Activated CD4-positive, alpha-beta T cell treated with anti-CD3 and anti-CD28 coated beads for 24 hours (primary cell): ENCODE data around the gene ZGLP1.
"Not testable (repeated sequence)": the region's sequence is repeated elsewhere in the genome, so short reads cannot be mapped to it uniquely, and the experiment has no call there.

ENCODE experiments used
- DNase-seq, 2 donors: peaks; one replicate each; pipeline ENCODE4 v3.0.0-alpha.2; 2020; ENCODE audit warnings: low read depth in 2 of 2

The ZGLP1 gene

DNA sequence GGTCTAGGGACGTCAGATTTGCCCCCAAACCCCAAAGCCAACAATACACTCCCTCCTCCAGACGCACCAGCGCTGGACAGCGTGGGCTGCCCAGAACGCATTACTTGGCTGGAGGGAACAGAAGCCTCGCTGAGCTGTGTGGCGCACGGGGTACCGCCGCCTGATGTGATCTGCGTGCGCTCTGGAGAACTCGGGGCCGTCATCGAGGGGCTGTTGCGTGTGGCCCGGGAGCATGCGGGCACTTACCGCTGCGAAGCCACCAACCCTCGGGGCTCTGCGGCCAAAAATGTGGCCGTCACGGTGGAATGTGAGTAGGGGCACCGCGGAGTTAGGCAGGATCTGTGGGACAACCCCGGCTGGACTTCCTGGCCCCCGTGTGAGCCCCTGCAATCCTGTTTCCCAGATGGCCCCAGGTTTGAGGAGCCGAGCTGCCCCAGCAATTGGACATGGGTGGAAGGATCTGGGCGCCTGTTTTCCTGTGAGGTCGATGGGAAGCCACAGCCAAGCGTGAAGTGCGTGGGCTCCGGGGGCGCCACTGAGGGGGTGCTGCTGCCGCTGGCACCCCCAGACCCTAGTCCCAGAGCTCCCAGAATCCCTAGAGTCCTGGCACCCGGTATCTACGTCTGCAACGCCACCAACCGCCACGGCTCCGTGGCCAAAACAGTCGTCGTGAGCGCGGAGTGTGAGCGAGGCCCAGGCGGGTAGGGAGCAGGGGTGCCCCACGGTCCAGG, 15.8 kb downstream of the ZGLP1 start:
- DNase-seq: no peak

DNA sequence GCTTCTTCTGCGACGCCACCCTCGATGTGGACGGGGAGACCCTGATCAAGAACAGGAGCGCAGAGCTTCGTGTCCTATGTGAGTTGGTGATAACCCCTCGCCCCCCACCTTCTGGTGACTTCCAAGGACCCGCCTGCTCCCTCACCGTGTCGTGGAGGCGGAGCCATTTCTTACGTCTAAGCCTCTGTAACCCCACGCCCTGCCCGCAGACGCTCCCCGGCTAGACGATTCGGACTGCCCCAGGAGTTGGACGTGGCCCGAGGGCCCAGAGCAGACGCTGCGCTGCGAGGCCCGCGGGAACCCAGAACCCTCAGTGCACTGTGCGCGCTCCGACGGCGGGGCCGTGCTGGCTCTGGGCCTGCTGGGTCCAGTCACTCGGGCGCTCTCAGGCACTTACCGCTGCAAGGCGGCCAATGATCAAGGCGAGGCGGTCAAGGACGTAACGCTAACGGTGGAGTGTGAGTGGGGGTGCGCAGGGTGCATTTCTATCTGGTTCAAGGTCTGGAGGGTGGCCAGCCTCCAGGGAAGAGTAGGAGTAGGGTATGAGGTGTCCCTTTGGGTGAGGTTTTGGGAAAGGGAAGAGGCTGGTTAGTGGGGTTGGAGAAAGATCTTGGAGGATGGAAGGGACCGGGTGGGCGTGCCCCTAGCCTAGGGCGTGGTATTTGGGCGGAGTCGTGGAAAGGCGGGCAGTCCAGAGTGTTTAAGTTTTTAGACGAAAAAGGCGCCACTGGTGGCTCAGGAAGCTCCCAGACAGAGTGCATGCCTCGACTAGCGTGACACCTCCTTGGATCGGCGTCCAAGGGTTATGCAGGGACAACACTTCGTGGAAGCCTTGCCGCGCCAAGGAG, 16.6 kb downstream of the ZGLP1 start:
- no peak for DNase-seq

DNA sequence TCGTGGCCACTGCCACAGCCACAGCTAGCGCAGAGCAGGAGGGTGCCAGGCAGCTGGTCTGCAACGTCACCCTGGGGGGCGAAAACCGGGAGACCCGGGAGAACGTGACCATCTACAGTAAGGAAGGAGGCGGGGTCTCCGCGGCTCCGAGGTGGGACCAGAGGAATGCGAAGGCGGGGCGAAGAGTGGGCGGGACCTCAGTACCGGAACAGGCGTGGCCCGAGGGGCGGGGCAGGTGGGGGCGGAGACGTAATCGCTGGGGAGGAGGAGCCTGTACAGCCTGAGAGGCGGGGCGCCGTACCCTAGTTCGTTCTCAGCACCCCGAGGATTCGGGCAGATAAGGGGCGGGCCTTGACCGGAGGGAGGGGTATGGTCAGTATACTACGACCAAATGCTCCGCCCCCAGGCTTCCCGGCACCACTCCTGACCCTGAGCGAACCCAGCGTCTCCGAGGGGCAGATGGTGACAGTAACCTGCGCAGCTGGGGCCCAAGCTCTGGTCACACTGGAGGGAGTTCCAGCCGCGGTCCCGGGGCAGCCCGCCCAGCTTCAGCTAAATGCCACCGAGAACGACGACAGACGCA, 17.3 kb downstream of the ZGLP1 start:
- DNase-seq: peak in 1 of 2 donors; percentile 75

DNA sequence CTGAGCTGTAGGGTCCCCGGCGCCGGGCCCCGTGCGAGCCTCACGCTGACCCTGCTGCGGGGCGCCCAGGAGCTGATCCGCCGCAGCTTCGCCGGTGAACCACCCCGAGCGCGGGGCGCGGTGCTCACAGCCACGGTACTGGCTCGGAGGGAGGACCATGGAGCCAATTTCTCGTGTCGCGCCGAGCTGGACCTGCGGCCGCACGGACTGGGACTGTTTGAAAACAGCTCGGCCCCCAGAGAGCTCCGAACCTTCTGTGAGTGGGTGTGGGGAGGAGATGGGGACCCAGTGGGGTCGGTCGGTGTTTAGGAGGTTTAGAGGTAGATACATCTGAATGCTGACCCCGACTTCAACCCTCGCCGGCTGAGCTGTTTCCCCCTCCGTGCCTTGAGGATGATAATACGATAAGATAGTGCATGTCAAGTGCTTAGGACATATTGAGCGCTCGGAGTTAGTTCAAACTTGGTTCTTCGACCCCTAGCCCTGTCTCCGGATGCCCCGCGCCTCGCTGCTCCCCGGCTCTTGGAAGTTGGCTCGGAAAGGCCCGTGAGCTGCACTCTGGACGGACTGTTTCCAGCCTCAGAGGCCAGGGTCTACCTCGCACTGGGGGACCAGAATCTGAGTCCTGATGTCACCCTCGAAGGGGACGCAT, 17.9 kb downstream of the ZGLP1 start:
- DNase-seq: no peak

DNA sequence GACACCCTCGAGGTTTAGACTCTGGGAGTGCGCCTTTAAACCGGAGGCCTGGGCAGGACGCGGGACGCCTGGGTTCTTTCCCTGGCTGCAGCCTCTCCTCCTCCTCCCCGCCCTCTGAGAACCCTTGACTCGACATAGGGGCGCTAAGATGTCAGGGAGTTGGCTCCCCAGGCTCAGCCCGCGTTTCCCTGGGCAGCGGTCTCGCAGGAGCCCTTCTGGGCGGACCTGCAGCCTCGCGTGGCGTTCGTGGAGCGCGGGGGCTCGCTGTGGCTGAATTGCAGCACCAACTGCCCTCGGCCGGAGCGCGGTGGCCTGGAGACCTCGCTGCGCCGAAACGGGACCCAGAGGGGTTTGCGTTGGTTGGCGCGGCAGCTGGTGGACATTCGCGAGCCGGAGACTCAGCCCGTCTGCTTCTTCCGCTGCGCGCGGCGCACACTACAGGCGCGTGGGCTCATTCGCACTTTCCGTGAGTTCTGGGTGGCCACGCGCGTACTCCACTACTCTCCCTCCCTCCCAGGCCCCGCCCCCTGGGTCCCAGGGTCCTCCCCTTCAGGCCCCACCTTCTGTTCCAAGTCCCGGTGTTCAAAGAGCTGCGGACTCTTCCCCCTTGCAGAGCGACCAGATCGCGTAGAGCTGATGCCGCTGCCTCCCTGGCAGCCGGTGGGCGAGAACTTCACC, 18.6 kb downstream of the ZGLP1 start:
- DNase-seq: no peak

DNA sequence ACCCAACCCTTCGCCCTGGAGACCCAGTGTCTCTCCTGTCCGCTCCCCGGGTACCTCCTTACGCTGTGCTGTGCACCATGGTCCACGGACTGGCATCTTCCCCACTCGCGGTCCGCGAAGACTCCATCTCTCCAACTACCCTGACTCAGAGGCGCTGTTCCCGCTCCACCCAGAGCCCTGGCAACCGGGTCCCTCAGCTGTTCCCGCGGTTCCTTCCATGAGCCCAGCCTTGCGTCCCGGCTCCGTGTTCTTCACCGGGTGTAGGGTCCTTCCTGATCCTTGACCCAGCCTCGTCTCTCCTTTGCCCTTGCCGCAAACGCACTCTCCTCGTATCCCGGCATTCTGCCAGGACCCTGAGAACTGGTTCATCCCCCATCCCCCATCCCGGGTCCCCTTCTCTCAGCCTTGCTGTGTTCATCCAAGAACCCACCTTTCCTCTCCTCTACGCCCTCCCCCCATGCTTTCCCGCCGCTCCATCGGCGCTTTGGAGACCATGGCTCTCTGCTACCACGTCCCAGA, 19.2 kb downstream of the ZGLP1 start:
- DNase-seq: no peak

DNA sequence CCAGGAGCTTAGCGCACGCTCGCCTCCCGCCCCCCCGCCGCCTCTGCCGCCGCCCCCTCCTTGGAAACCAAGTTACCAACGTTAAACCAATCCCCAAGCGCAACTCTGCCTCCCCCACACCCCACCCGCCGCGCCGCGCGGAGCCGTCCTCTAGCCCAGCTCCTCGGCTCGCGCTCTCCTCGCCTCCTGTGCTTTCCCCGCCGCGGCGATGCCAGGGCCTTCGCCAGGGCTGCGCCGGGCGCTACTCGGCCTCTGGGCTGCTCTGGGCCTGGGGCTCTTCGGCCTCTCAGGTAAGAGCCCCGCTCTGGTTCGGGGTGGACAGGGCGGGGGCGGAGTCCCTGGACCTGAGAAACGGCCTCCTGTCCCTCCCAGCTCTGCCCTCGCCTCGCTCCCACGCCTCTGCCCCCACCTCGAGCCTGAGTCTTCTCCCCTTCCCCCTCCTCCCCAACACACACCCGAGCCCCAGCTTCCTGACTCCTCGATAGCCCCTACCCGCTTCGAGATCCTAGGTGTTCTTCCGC, 19.7 kb downstream of the ZGLP1 start, which contains the start of gene ICAM5:
ICAM5 (plus strand) TSS at position 117 of the 521 bp plus-strand sequence; CDS start at position 209, 92 bp downstream.
- DNase-seq: no peak

DNA sequence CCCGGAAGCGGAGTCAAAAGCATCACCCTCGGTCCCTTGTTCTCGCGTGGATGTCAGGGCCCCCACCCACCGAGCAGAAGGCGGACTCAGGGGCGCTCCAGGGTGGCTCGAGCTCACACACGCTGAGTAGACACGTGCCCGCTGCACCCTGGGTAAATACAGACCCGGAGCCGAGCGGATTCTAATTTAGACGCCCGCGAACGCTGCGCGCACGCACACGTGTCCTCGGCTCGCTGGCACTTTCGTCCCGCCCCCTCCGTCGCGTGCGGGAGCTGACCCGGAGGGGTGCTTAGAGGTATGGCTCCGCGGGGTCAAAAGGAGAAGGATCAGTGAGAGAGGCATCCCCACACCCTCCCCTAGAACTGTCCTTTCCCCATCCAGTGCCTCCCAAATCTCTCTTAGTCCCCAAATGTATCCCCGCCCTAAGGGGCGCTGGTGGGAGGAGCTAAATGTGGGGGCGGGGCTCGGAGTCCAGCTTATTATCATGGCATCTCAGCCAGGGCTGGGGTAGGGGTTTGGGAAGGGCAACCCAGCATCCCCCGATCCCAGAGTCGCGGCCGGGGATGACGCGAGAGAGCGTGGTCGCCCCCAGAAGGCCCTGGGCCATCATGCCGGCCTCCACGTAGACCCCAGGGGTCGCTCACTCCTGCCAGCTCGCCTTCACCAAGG, 20.3 kb downstream of the ZGLP1 start:
- peak in 1 of 2 donors; percentile 52 for DNase-seq

DNA sequence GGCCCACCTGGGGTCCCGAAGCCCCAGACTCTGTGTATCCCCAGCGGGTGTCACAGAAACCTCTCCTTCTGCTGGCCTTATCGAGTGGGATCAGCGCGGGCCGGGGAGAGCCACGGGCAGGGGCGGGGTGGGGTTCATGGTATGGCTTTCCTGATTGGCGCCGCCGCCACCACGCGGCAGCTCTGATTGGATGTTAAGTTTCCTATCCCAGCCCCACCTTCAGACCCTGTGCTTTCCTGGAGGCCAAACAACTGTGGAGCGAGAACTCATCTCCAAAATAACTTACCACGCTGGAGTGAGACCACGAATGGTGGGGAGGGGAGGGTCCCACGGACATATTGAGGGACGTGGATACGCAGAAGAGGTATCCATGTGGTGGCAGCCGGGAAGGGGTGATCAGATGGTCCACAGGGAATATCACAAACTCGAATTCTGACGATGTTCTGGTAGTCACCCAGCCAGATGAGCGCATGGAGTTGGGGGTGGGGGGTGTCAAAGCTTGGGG, 20.9 kb downstream of the ZGLP1 start:
- no peak for DNase-seq

DNA sequence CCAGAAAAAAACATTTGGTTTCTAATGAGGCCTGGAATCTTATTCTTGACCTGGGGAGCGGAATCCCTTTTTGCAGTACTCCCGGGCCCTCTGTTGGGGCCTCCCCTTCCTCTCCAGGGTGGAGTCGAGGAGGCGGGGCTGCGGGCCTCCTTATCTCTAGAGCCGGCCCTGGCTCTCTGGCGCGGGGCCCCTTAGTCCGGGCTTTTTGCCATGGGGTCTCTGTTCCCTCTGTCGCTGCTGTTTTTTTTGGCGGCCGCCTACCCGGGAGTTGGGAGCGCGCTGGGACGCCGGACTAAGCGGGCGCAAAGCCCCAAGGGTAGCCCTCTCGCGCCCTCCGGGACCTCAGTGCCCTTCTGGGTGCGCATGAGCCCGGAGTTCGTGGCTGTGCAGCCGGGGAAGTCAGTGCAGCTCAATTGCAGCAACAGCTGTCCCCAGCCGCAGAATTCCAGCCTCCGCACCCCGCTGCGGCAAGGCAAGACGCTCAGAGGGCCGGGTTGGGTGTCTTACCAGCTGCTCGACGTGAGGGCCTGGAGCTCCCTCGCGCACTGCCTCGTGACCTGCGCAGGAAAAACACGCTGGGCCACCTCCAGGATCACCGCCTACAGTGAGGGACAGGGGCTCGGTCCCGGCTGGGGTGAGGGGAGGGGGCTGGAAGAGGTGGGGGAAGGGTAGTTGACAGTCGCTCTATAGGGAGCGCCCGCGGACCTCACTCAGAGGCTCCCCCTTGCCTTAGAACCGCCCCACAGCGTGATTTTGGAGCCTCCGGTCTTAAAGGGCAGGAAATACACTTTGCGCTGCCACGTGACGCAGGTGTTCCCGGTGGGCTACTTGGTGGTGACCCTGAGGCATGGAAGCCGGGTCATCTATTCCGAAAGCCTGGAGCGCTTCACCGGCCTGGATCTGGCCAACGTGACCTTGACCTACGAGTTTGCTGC, 22.5 kb downstream of the ZGLP1 start, which contains the start of gene ICAM4:
ICAM4 (plus strand) TSS at position 153 of the 935 bp plus-strand sequence; CDS start at position 211, 58 bp downstream.
- DNase-seq: no peak

DNA sequence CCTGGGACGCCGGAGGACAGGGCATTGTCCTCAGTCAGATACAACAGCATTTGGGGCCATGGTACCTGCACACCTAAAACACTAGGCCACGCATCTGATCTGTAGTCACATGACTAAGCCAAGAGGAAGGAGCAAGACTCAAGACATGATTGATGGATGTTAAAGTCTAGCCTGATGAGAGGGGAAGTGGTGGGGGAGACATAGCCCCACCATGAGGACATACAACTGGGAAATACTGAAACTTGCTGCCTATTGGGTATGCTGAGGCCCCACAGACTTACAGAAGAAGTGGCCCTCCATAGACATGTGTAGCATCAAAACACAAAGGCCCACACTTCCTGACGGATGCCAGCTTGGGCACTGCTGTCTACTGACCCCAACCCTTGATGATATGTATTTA, 24.2 kb downstream of the ZGLP1 start:
- no peak for DNase-seq

DNA sequence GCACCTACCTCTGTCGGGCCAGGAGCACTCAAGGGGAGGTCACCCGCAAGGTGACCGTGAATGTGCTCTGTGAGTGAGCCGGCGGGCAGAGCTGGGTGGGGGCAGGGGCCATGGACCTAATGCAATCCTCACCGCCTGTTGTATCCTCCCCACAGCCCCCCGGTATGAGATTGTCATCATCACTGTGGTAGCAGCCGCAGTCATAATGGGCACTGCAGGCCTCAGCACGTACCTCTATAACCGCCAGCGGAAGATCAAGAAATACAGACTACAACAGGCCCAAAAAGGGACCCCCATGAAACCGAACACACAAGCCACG, 24.7 kb downstream of the ZGLP1 start:
- DNase-seq: no peak

DNA sequence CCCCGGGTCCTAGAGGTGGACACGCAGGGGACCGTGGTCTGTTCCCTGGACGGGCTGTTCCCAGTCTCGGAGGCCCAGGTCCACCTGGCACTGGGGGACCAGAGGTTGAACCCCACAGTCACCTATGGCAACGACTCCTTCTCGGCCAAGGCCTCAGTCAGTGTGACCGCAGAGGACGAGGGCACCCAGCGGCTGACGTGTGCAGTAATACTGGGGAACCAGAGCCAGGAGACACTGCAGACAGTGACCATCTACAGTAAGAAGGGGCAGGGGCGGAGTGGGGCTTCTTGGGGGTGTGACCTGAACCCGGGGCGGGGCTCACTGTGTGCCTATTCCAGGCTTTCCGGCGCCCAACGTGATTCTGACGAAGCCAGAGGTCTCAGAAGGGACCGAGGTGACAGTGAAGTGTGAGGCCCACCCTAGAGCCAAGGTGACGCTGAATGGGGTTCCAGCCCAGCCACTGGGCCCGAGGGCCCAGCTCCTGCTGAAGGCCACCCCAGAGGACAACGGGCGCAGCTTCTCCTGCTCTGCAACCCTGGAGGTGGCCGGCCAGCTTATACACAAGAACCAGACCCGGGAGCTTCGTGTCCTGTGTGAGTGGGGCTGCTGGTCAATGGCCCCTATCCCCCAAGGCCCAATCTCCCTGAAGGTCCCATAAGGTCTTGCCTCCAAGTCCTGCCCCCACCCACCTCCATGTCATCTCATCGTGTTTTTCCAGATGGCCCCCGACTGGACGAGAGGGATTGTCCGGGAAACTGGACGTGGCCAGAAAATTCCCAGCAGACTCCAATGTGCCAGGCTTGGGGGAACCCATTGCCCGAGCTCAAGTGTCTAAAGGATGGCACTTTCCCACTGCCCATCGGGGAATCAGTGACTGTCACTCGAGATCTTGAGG, 25.3 kb downstream of the ZGLP1 start:
- DNase-seq: no peak

DNA sequence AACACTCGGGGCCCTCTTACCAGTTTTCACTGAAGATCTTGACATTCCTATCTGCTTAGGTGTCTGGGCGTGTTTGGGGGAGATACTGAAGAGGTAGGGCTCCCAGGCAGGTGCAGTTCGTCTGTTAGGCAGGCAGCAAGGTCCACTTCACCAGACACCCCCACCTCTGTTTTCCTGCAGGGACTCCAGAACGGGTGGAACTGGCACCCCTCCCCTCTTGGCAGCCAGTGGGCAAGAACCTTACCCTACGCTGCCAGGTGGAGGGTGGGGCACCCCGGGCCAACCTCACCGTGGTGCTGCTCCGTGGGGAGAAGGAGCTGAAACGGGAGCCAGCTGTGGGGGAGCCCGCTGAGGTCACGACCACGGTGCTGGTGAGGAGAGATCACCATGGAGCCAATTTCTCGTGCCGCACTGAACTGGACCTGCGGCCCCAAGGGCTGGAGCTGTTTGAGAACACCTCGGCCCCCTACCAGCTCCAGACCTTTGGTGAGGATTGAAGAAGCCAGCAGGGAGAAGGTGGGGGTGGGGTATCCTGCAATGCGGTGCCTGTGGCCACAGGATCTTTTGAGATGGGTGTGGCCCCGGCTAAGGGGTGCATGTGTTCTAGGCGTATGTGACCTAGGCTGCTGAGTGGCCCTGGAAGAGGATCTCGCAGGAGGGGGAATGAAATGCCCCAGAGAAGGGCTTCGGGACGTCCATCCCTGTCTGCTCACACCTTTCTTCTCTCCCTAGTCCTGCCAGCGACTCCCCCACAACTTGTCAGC, 26.1 kb downstream of the ZGLP1 start:
- DNase-seq: no peak

DNA sequence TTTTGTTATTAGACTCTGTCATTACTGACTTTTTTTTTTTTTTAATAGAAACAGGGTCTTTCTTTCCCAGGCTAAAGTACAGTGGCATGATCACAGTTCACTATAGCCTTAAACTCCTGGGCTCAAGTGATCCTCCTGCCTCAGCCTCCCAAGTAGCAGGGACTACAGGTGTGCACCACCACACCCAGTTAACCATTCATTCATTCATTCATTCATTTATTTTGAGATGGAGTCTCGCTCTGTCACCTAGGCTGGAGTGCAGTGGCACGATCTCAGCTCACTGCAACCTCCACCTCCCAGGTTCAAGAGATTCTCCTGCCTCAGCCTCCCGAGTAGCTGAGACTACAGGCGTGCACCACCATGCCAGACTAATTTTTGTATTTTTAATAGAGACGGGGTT, 27.6 kb downstream of the ZGLP1 start:
- not testable (repeated sequence) for DNase-seq

DNA sequence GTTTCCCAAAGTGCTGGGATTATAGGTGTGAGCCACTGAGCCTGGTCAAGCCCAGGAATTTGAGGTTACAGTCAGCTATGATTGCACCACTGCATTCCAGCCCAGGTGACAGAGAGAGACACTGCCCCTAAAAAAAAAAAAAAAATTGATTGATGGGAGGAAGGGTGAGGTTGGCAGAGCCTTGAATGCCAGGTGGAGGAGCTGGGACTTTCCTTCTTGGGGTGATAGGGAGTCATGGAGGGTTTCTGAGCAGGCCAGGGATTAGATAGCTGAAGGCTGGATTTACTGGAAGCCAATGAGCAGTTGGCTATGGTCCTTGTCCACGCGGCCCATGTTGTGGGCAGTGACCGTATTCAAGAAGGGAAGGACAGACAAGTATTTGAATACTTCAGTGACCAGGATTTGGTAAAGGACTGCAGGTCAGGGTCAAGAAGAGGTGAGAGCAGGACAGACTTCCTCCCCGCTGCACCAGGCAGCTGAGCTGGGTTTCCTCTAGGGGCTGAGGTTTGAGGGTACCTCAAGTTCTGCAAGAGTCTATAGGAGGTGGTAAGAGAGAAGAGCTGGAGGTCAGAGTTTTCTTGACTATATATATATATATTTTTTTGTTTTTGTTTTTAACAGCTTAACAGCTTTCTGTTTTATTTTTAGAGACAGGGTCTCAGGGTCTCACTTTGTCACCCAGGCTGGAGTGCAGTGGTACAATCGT, 29.7 kb downstream of the ZGLP1 start:
- DNase-seq: no peak

DNA sequence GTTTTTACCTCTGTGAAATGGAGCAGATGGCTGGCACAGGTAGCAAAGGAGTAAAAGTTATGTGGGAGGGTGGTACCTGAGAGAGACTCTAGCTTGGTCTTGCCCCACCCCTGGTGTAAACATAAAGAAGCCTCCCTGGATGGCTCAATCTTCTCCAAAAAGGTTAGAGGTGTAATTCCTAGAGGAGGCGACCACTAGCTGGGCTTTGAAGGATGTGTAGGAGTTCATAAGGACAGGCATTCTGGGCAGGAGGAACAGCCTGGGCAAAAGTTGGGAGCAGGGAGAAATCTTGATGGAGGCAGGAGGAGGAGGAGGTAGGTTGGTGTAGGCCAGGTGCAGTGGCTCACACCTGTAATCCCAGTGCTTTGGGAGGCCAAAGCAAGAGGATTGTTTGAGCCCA, 30.7 kb downstream of the ZGLP1 start:
- no peak for DNase-seq
